ENCODE data around the gene TLNRD1.

Gene TLNRD1

DNA sequence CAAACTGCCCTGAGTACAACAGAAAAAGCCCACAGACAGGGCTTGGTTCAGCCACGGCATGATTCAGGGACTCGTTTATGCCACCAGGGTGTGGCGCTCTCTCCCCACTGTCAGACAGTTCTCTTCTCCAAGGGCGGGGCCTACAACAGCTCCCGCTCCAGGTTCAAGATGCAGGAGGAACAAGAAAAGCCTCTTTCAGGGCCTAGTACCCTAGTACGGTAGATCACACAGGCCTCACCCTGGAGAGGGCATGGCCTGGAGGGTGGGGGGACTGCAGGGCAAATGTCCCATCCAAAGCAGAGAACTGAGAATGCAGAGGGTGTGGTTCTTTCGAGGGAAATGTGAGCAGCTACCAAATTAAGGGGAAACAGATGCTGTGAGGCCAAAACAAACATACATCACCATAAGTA is 23.1 kb upstream of the TLNRD1 start:
- no peak for DNase-seq (ENCODE audit: low read depth, low spot score)

DNA sequence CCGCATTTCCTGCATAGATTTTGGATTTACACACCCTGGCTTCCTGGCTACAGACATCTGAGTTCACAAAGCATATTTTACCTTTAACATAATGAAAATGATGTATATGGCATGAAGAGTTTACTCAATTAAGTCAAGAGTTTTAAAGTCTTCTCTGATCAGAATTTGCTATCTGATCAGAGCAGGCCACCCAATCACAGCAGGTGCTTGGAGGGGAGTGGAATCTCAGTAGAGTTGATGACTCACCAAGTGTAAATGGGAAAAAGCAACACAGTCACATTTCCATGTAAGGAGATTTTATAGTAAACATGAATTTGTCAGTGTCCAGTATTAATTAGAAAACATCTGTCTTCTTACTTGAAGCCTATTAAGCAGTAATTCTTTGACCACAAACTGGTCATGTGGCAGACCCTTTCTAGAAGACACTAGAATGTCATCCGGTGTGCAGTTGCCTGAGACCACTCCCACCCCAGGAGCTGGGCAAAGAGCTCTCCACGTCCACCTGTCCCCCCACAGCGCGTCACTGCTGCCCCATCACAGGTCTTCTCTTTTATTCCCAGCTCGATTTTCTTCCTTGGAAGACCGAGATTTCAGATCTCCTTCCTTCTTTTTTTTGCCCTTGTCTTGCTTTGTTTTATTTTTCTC is 21.9 kb upstream of the TLNRD1 start:
- DNase-seq (ENCODE audit: low read depth, low spot score): no peak

DNA sequence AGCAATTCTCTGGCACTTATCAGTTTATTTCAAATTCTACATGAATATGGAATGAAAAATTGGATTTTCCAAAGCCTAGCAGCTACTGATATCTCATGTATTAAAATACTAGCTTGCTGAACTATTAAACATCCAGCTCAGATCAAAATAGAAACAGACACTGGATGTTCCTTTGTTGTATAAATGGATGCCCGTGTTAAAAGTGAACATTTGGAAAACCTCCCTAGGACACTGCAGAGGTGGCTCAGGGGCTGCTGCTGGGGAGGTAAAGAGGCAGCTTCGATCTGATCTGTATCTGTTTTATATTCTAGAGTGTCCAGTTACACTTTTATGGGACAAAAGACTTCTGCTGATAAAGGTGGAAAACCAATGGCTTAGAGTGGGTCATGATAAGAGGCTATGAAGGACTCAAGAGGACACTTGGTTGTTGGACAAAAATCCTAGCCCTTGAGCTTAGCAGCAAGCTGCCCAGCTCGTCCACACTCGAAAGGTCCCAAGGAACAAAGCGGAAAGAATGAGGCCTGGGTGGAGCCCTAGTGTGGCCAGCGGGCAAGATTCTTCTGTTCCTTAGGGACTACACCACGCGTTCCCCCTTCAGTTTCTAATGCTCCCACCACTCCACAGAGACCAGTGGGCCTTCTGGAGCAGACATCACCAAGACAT is 21.1 kb upstream of the TLNRD1 start:
- no peak for DNase-seq (ENCODE audit: low read depth, low spot score)

GRCh38 chr15:80982205-80982604 is 18.5 kb upstream of the TLNRD1 start:
- no peak for DNase-seq (ENCODE audit: low read depth, low spot score)

DNA sequence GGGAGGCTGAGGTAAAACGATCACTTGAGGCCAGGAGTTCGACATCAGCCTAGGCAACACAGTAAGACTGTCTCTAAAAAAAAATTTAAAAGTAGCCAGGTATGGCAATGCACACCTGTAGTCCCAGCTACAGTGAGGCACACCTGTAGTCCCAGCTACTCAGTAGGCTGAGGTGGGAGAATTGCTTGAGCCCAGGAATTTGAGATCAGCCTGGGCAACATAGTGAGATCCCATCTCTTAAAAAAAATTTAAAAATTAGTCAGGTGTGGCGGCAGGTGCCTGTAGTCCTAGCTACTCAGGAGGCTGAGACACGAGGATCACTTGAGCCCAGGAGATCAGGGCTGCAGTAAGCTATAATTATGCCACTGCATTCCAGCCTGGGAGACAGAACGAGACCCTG is 17.9 kb upstream of the TLNRD1 start:
- no peak for DNase-seq (ENCODE audit: low read depth, low spot score)

DNA sequence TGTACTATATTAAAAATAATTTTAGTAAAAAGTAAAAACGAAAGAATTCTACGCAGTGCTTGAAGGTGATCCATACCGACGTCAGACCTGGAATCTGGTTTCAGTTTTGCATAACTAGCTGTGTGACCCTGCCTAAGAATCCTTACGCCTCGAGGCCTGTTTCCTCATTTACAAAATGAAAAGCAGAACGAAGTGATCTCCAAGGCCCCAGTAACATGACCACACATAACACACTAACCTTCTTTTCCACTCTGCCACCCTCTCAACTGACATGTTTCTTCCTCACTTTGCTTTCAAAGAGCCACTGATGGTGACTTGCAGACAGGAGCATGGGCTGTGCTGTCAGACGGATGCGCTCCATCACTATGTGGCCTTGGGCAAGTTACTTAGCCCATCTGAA is 15.9 kb upstream of the TLNRD1 start:
- DNase-seq (ENCODE audit: low read depth, low spot score): no peak

GRCh38 chr15:80985981-80986380 is 14.7 kb upstream of the TLNRD1 start:
- no peak for DNase-seq (ENCODE audit: low read depth, low spot score)

- no peak for DNase-seq (ENCODE audit: low read depth, low spot score)
Measured at GRCh38 chr15:80986487-80986886, 14.2 kb upstream of the TLNRD1 start.

DNA sequence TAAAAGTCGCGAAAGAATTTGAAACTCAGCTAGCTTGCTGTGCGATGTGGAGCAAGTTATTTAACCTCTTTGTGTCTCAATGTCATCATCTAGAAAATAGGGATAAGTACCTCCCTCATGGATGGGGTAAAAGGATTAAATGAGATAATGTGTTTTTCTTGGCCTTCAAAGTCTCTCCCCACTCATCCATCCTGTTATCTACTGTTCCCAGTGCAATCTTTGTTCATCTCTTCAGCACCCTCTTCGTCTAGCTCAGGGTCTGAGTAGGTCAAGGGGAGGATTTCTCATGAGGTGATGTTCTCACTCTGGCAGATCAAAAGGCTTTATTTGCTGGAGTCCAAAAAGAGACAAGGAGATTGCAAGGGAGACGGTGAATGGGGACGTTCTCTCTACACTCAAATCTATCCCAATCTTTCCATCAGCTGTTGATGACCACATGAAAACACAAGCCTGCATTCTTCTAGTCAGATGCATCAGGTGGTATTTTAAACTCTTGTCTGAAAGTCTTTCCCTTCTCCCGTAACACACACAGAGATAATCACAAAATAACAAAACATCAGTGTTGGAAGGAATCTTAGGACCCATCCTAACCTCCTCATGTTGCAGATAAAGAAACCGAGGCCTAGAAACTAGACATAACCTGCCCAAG is 12.5 kb upstream of the TLNRD1 start:
- no peak for DNase-seq (ENCODE audit: low read depth, low spot score)

DNA sequence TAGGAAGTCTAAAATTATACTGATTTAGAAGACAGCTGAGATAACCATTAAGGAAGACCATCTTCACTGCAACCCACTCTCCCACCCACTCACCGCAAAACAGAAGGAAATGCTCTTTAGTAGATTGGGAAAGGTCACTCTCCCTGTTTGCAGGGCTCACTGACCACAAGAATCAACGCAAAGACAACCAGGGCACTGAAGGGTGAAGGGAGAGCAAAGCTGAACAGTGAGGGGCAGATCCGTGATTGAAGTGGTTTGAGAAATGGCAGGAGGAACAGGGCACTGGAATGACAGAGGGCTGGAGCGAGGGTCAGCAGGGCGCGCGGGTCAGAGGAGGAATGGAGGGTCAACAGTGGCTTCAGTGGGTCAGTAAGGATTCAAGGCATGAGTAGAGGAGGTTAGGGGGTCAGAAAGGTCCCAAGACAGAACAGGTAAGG is 11.6 kb upstream of the TLNRD1 start:
- DNase-seq (ENCODE audit: low read depth, low spot score): no peak

DNA sequence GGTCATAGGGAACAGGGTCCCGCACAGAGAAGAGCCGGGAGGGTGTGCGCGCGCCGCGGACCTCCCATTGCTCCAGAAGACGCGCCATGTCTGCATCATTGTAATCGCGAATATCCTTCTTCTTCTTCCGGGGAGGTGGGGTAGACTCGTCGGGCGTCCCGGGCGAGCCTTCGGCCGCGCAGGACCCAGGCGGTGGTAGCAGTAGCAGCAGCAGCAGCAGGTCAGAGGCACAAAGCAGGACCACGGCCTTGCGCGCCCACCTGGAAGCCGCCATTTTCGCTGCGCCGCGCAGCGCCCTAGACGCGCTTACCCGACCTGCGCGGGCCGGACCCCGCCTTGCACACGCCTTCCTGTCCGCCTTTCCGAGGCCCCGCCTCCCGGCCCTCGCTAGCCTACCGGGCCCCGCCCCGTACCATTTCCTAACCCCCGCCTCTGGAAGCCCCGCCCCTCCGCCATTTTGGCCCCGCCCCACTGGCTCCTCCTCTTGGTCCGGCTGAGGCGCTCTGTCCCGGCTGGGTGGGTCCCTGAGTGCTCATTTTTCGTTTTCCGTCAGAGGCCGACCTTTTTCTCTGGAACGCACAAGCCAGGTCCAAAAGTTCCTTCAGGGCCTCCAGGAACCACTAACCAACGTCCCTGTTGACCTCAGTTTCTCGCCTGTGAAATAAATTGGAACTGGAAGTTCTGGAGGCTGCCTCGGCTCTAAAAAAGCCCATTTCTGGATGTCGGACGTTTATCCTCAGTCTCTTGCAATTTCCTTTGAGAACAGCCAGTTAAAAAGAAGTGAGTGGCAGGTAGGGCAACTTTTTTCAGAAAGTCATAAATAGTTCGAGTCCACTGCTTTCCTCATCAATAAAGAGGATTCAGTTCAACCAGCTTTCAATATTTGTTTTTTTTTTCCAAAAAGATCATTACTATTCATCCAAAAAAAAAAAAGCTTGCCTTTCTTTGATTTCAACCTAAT is 10.9 kb upstream of the TLNRD1 start, which contains the start of gene MESD:
TSS of gene MESD (minus strand) at position 302 of the 961 bp plus-strand sequence. CDS start at position 274, 28 bp downstream.
- DNase-seq (ENCODE audit: low read depth, low spot score): no peak

DNA sequence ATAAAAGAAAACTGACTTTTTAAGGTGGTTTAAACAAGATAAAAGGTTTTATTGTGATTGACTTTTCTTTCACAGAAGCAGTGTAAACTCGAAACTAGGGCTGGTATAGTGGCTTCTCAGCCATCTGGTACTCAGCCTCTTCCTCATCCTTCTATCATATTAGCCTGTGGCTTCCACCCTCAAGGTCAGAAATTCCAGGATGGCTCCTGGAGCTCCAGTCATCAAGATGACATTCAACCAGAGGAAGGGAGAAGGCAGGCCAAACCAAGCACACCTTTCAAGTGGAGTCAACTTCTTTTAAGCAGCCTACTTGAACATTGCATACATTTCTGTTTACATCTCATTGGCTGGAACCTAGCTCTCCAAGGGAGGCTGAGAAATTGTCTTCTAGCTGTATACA is 9.8 kb upstream of the TLNRD1 start:
- DNase-seq (ENCODE audit: low read depth, low spot score): no peak

- no peak for DNase-seq (ENCODE audit: low read depth, low spot score)
Measured at GRCh38 chr15:80991421-80991820, 9.3 kb upstream of the TLNRD1 start.

- no peak for DNase-seq (ENCODE audit: low read depth, low spot score)
Measured at GRCh38 chr15:80992006-80992405, 8.7 kb upstream of the TLNRD1 start.

DNA sequence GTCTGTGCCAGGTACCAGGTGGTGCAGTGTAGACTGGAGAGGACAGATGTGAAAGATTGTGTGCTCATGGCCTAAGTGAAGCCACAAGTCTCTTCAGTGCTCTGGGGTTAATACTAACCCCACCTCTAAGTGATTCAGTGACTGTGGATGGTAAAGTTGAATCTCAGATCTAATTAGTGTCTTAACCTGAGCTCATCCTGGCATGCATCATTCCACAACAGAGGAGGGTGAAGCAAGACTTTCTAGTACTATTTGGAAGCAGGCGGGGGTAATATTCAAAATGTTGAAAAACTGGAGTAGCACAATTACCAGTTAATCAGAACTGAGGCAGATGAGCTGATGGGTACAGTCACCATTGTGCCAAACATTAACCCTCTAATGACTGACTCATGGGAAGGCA is 8.3 kb upstream of the TLNRD1 start:
- DNase-seq (ENCODE audit: low read depth, low spot score): no peak

GRCh38 chr15:80996247-80996646 is 4.5 kb upstream of the TLNRD1 start:
- no peak for DNase-seq (ENCODE audit: low read depth, low spot score)

- no peak for DNase-seq (ENCODE audit: low read depth, low spot score)
Measured at GRCh38 chr15:80997692-80998091, 3.0 kb upstream of the TLNRD1 start.

- DNase-seq (ENCODE audit: low read depth, low spot score): no peak
Measured at GRCh38 chr15:80998251-80998650, 2.5 kb upstream of the TLNRD1 start.

- DNase-seq (ENCODE audit: low read depth, low spot score): no peak
Measured at GRCh38 chr15:80999623-81000036, 1.1 kb upstream of the TLNRD1 start.

DNA sequence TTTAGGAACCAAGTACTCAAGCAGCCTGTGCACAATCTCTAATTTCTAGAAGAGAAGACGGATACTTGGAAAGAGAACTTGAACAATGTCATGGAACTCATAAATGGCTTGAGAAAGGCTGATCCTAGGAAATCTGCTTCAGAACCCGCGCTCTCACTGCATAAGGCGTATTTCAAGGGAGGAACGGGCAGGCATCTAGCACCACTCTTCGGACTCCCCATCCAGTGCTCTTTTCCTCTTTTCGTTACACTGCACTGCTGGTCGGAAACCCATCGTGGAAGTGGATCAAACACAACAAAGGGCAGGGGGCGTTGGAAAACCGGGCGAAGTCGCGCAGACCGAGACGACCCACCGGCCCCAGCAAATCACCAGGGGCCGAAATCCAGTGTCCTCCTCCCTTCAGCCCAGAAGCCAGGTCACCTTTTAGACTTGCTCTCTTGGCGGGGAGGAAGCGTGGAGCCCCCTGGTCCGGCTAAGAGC is 539 bp upstream of the TLNRD1 start:
- DNase-seq (ENCODE audit: low read depth, low spot score): no peak

DNA sequence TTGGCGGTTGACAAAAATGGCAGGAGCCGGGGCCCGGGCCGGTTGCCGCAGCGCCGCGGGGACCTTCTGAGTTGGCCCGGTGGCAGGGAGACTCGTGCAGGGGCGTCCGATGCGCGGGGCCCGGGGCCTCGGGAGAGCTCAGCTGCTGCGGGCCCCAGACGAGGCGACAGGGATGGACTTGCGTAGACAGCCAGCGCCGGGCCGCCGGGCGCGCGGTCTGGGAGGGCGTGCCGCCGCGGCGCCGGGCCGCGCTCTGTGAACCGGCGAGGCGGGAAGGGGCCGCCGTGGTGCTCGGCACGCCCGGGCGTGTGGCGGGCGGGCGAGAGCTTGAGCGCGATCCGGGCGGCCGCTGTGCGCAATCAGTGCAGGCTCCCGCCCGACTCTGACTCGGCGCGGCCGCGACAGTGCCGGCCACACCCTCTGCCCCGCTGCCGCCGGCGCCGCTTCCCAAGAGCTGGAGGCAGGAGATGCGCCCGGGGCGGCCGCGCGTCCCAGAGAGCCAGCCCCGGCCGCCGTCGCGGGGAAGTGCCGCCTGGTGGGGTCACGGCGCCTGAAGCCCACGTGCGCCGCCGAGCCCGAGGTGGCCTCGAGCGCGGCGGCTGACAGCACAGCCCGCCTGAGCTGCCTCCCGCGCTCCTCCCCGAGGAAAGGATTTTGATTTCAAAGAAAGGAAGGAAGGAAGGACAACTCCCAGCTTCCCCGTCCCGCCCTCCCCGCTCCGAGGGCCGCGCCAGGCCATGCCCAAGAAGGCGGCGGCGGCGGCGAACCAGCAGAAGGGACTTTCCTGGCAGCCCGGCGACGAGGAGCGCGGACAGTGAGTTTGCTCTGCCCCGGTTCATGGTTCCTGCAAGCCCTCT is 657 bp downstream of the TLNRD1 start:
- no peak for DNase-seq (ENCODE audit: low read depth, low spot score)

Data from iPS DF 19.7 (cell line).